SU-DHL-6 (cell line): ENCODE data around the gene CPLANE2.

Source experiments
- CTCF ChIP-seq: fragments of 200-600 bp; sonication (generic); IDR thresholded peaks from one replicate; pipeline ENCODE4 v1.5.1; 2017; ENCODE audit warnings: antibody characterized with exemption, mild to moderate bottlenecking, low read length, moderate library complexity; ENCODE audit not compliant: insufficient read depth, poor library complexity, severe bottlenecking
- EZH2phosphoT487 ChIP-seq: fragments of 200-600 bp; sonication (generic), shearing (Covaris generic); conservative IDR thresholded peaks from 2 replicates; pipeline ENCODE4 v1.6.1; 2018; ENCODE audit warnings: mild to moderate bottlenecking, antibody characterized with exemption, low read length, moderate library complexity, mixed read lengths

- TF ChIP-seq CTCF (no peak), EZH2phosphoT487 (no peak)
Measured at GRCh38 chr1:16195518-16195905, 41.5 kb downstream of the CPLANE2 start.
